ENCODE data around the gene SIRPB2. TPM values are rescaled to one million over a fixed set of nuclear protein-coding genes. Genes with fewer than 3 reads are reported as not detected.
A peak's percentile ranks its signal among the peaks of the same experiment; 100 is the strongest.

Gene SIRPB2
- polyA plus RNA-seq, 4 donors = 0.81 to 1.7 (median 0.84) TPM; not detected in 1

- Histone ChIP-seq H3K4me3 (ENCODE audit: low read depth in 1 of 3, low read length in 3 of 3) (no peak overlapping the region), H3K27ac (ENCODE audit: low read depth in 1 of 3, low read length in 2 of 3) (no peak overlapping the region), H3K9me3 (ENCODE audit: control insufficient read depth in 2 of 2, insufficient read depth in 1 of 2, low read depth in 1 of 2, low read length in 1 of 2) (no peaks in the 10 kb centered on the region), H3K27me3 (ENCODE audit: control insufficient read depth in 3 of 3, insufficient read depth in 3 of 3, low read length in 3 of 3) (peaks cover 0 to 2% (median 0%) of the 10 kb centered on the region in 3 donors), H3K4me1 (ENCODE audit: control insufficient read depth in 3 of 3, insufficient read depth in 2 of 3, low read depth in 1 of 3, low read length in 2 of 3) (no peaks in the 10 kb centered on the region), H3K36me3 (ENCODE audit: control insufficient read depth in 3 of 3, insufficient read depth in 2 of 3, low read depth in 1 of 3, low read length in 3 of 3) (no peaks in the 10 kb centered on the region)
- DNase-seq (no peak), FAIRE-seq (no peak)
- 69 to 72% (median 72%) methylated on average over 9 of the region's 9 CpGs for WGBS, 3 donors
Observed at GRCh38 chr20:1479831-1480595, 11.2 kb downstream of the SIRPB2 start.

GRCh38 chr20:1478566-1478965 lies 12.7 kb downstream of the SIRPB2 start:
- Histone ChIP-seq H3K27me3 (ENCODE audit: control insufficient read depth in 3 of 3, insufficient read depth in 3 of 3, low read length in 3 of 3) (peaks cover 0 to 2% (median 0%) of the 10 kb centered on the region in 3 donors), H3K36me3 (ENCODE audit: control insufficient read depth in 3 of 3, insufficient read depth in 2 of 3, low read depth in 1 of 3, low read length in 3 of 3) (no peaks in the 10 kb centered on the region), H3K4me1 (ENCODE audit: control insufficient read depth in 3 of 3, insufficient read depth in 2 of 3, low read depth in 1 of 3, low read length in 2 of 3) (peaks cover 0 to 3% (median under 1%) of the 10 kb centered on the region in 3 donors), H3K4me3 (ENCODE audit: low read depth in 1 of 3, low read length in 3 of 3) (no peak overlapping the region), H3K27ac (ENCODE audit: low read depth in 1 of 3, low read length in 2 of 3) (no peak overlapping the region), H3K9me3 (ENCODE audit: control insufficient read depth in 2 of 2, insufficient read depth in 1 of 2, low read depth in 1 of 2, low read length in 1 of 2) (no peaks in the 10 kb centered on the region)
- no peak for FAIRE-seq
- WGBS, 3 donors = 80 to 83% (median 82%) methylated on average over 4 of the region's 4 CpGs
- DNase-seq = no peak

- H3K9me3 ChIP-seq (ENCODE audit: control insufficient read depth in 2 of 2, insufficient read depth in 1 of 2, low read depth in 1 of 2, low read length in 1 of 2) = no peaks in the 10 kb centered on the region
- H3K27me3 ChIP-seq (ENCODE audit: control insufficient read depth in 3 of 3, insufficient read depth in 3 of 3, low read length in 3 of 3) = peaks cover 0 to under 1% (median 0%) of the 10 kb centered on the region in 3 donors
- no peaks in the 10 kb centered on the region for H3K36me3 ChIP-seq (ENCODE audit: control insufficient read depth in 3 of 3, insufficient read depth in 2 of 3, low read depth in 1 of 3, low read length in 3 of 3)
- WGBS, 3 donors = 91 to 93% (median 92%) methylated on average over 7 of the region's 7 CpGs
- no peak for DNase-seq
- FAIRE-seq = no peak
- H3K4me3 ChIP-seq (ENCODE audit: low read depth in 1 of 3, low read length in 3 of 3) = no peak overlapping the region
- H3K4me1 ChIP-seq (ENCODE audit: control insufficient read depth in 3 of 3, insufficient read depth in 2 of 3, low read depth in 1 of 3, low read length in 2 of 3) = peaks cover 0 to 9% (median 3%) of the 10 kb centered on the region in 3 donors
- H3K27ac ChIP-seq (ENCODE audit: low read depth in 1 of 3, low read length in 2 of 3) = no peak overlapping the region
Observed at GRCh38 chr20:1477896-1478490, 13.2 kb downstream of the SIRPB2 start.

- peaks cover 0 to 37% (median 6%) of the 10 kb centered on the region in 3 donors for H3K4me1 ChIP-seq (ENCODE audit: control insufficient read depth in 3 of 3, insufficient read depth in 2 of 3, low read depth in 1 of 3, low read length in 2 of 3)
- FAIRE-seq (no peak), DNase-seq (peak; percentile 21 to 36)
- no peak overlapping the region for H3K4me3 ChIP-seq (ENCODE audit: low read depth in 1 of 3, low read length in 3 of 3)
- H3K27ac ChIP-seq (ENCODE audit: low read depth in 1 of 3, low read length in 2 of 3) = no peak overlapping the region
- H3K27me3 ChIP-seq (ENCODE audit: control insufficient read depth in 3 of 3, insufficient read depth in 3 of 3, low read length in 3 of 3) = no peaks in the 10 kb centered on the region
- H3K36me3 ChIP-seq (ENCODE audit: control insufficient read depth in 3 of 3, insufficient read depth in 2 of 3, low read depth in 1 of 3, low read length in 3 of 3) = no peaks in the 10 kb centered on the region
- WGBS, 3 donors = 66 to 79% (median 79%) methylated on average over 4 of the region's 4 CpGs
- H3K9me3 ChIP-seq (ENCODE audit: control insufficient read depth in 2 of 2, insufficient read depth in 1 of 2, low read depth in 1 of 2, low read length in 1 of 2) = no peaks in the 10 kb centered on the region
Observed at GRCh38 chr20:1474817-1475603, 16.2 kb downstream of the SIRPB2 start.

- peaks cover 3 to 42% (median 8%) of the 10 kb centered on the region in 3 donors for H3K4me1 ChIP-seq (ENCODE audit: control insufficient read depth in 3 of 3, insufficient read depth in 2 of 3, low read depth in 1 of 3, low read length in 2 of 3)
- no peak for DNase-seq
- no peaks in the 10 kb centered on the region for H3K36me3 ChIP-seq (ENCODE audit: control insufficient read depth in 3 of 3, insufficient read depth in 2 of 3, low read depth in 1 of 3, low read length in 3 of 3)
- no peaks in the 10 kb centered on the region for H3K27me3 ChIP-seq (ENCODE audit: control insufficient read depth in 3 of 3, insufficient read depth in 3 of 3, low read length in 3 of 3)
- FAIRE-seq = no peak
- 96 to 97% (median 96%) methylated on average over 8 of the region's 8 CpGs for WGBS, 3 donors
- H3K4me3 ChIP-seq (ENCODE audit: low read depth in 1 of 3, low read length in 3 of 3) = no peak overlapping the region
- no peak overlapping the region for H3K27ac ChIP-seq (ENCODE audit: low read depth in 1 of 3, low read length in 2 of 3)
- H3K9me3 ChIP-seq (ENCODE audit: control insufficient read depth in 2 of 2, insufficient read depth in 1 of 2, low read depth in 1 of 2, low read length in 1 of 2) = no peaks in the 10 kb centered on the region
Observed at GRCh38 chr20:1474325-1474724, 16.9 kb downstream of the SIRPB2 start.

GRCh38 chr20:1473246-1474220 lies 17.7 kb downstream of the SIRPB2 start:
- no peaks in the 10 kb centered on the region for H3K9me3 ChIP-seq (ENCODE audit: control insufficient read depth in 2 of 2, insufficient read depth in 1 of 2, low read depth in 1 of 2, low read length in 1 of 2)
- 65 to 78% (median 74%) methylated on average over 13 of the region's 13 CpGs for WGBS, 3 donors
- no peak overlapping the region for H3K4me3 ChIP-seq (ENCODE audit: low read depth in 1 of 3, low read length in 3 of 3)
- H3K27ac ChIP-seq (ENCODE audit: low read depth in 1 of 3, low read length in 2 of 3) = peak overlapping the region in 1 of 3 donors; percentile 40
- peaks cover 5 to 49% (median 8%) of the 10 kb centered on the region in 3 donors for H3K4me1 ChIP-seq (ENCODE audit: control insufficient read depth in 3 of 3, insufficient read depth in 2 of 3, low read depth in 1 of 3, low read length in 2 of 3)
- FAIRE-seq (no peak), DNase-seq (peak; percentile 59)
- no peaks in the 10 kb centered on the region for H3K36me3 ChIP-seq (ENCODE audit: control insufficient read depth in 3 of 3, insufficient read depth in 2 of 3, low read depth in 1 of 3, low read length in 3 of 3)
- H3K27me3 ChIP-seq (ENCODE audit: control insufficient read depth in 3 of 3, insufficient read depth in 3 of 3, low read length in 3 of 3) = no peaks in the 10 kb centered on the region

GRCh38 chr20:1472556-1473245 lies 18.5 kb downstream of the SIRPB2 start:
- no peak for FAIRE-seq
- Histone ChIP-seq H3K36me3 (ENCODE audit: control insufficient read depth in 3 of 3, insufficient read depth in 2 of 3, low read depth in 1 of 3, low read length in 3 of 3) (no peaks in the 10 kb centered on the region), H3K4me3 (ENCODE audit: low read depth in 1 of 3, low read length in 3 of 3) (no peak overlapping the region), H3K27ac (ENCODE audit: low read depth in 1 of 3, low read length in 2 of 3) (peak overlapping the region in 1 of 3 donors; percentile 40), H3K27me3 (ENCODE audit: control insufficient read depth in 3 of 3, insufficient read depth in 3 of 3, low read length in 3 of 3) (no peaks in the 10 kb centered on the region), H3K4me1 (ENCODE audit: control insufficient read depth in 3 of 3, insufficient read depth in 2 of 3, low read depth in 1 of 3, low read length in 2 of 3) (peaks cover 8 to 58% (median 8%) of the 10 kb centered on the region in 3 donors), H3K9me3 (ENCODE audit: control insufficient read depth in 2 of 2, insufficient read depth in 1 of 2, low read depth in 1 of 2, low read length in 1 of 2) (no peaks in the 10 kb centered on the region)
- WGBS, 3 donors = 28 to 52% (median 40%) methylated on average over 9 of the region's 9 CpGs
- peak; percentile 26 to 51 for DNase-seq

Data from small intestine (tissue), 7 donors.